GM10266 (cell line): ENCODE measurements around the gene MPI.
"Not testable (repeated sequence)": the region's sequence is repeated elsewhere in the genome, so short reads cannot be mapped to it uniquely, and the experiment has no call there.

ENCODE experiments used
- DNase-seq: peaks from one replicate; pipeline ENCODE4 v3.0.0; 2012; ENCODE audit errors: extremely low spot score
- CTCF ChIP-seq: IDR thresholded peaks from 2 replicates; pipeline ENCODE4 v1.5.1; 2012; ENCODE audit warnings: mild to moderate bottlenecking, low read depth; ENCODE audit not compliant: control insufficient read depth, insufficient read depth; ENCODE audit errors: missing control alignments

MPI gene

GRCh38 chr15:74906067-74906449 is 16.2 kb downstream of the MPI start:
- no peak for TF ChIP-seq CTCF
- DNase-seq = no peak

- DNase-seq = peak; percentile 96
- no peak for TF ChIP-seq CTCF
Measured at GRCh38 chr15:74906450-74907162, 16.8 kb downstream of the MPI start, which contains the start of gene FAM219B. TSS of gene FAM219B (minus strand) at chr15:74906851. CDS start at chr15:74906800, 51 bp downstream.

GRCh38 chr15:74907163-74907870 is 17.5 kb downstream of the MPI start:
- TF ChIP-seq CTCF = no peak
- DNase-seq = peak; percentile 6

GRCh38 chr15:74908635-74909034 is 18.8 kb downstream of the MPI start:
- no peak for TF ChIP-seq CTCF
- DNase-seq = no peak

GRCh38 chr15:74913041-74913440 is 23.2 kb downstream of the MPI start:
- DNase-seq = no peak
- TF ChIP-seq CTCF = no peak

- DNase-seq = not testable (repeated sequence)
Measured at GRCh38 chr15:74913799-74914198, 24.0 kb downstream of the MPI start.

GRCh38 chr15:74917676-74918075 is 27.8 kb downstream of the MPI start:
- TF ChIP-seq CTCF = no peak

More at GRCh38 chr15:74917676-74918075, 27.8 kb downstream of the MPI start:
- no peak for DNase-seq
